Type B pancreatic cell (in vitro differentiated cells): ENCODE measurements around the gene ZSCAN21. TPM values are rescaled to one million over a fixed set of nuclear protein-coding genes. Genes with fewer than 3 reads are reported as not detected.

Experiments used
- DNase-seq: peaks from one replicate; pipeline ENCODE4 v3.0.0; 2021; ENCODE audit warnings: mixed read lengths; ENCODE audit not compliant: unreplicated experiment; ENCODE audit errors: extremely low spot score
- H3K27ac Mint-ChIP-seq: 2 replicates; pipeline ENCODE4 v1.8.0; 2021; ENCODE audit warnings: mild to moderate bottlenecking, mixed read lengths
- H3K27me3 Mint-ChIP-seq: 2 replicates; pipeline ENCODE4 v1.8.0; 2021; ENCODE audit warnings: mixed read lengths
- H3K36me3 Mint-ChIP-seq: 2 replicates; pipeline ENCODE4 v1.8.0; 2021; ENCODE audit warnings: mixed read lengths
- H3K4me1 Mint-ChIP-seq: one replicate; pipeline ENCODE4 v1.8.0; 2021; ENCODE audit warnings: mixed read lengths; ENCODE audit not compliant: unreplicated experiment
- H3K4me3 Mint-ChIP-seq: 2 replicates; pipeline ENCODE4 v1.8.0; 2021; ENCODE audit warnings: mild to moderate bottlenecking, mixed read lengths
- H3K9me3 Mint-ChIP-seq: 2 replicates; pipeline ENCODE4 v1.8.0; 2021; ENCODE audit warnings: mixed read lengths
- CTCF ChIP-seq: fragments of 200-600 bp; sonication (generic); conservative IDR thresholded peaks from 2 replicates; pipeline ENCODE4 v1.5.0; 2021; ENCODE audit warnings: antibody characterized with exemption, mild to moderate bottlenecking
- total RNA-seq: library from RNA; stranded (reverse); gene quantifications from 2 replicates; pipeline ENCODE4 v1.2.1, GENCODE V29; 2021; ENCODE audit warnings: low replicate concordance

The ZSCAN21 gene
- total RNA-seq, 1 donor from 2014 or later, result 16.4 TPM

- H3K4me1 Mint-ChIP-seq, result peaks cover 14% of the 10 kb centered on the region
- H3K36me3 Mint-ChIP-seq, result peaks cover 73% of the 10 kb centered on the region
- no peaks in the 10 kb centered on the region for H3K27me3 Mint-ChIP-seq
- no peak for DNase-seq
- no peak for TF ChIP-seq CTCF
- peaks cover 18% of the 10 kb centered on the region for H3K9me3 Mint-ChIP-seq
- peak overlapping the region; percentile 77 for H3K27ac Mint-ChIP-seq
- H3K4me3 Mint-ChIP-seq, result peak overlapping the region; percentile 75
Measured at GRCh38 chr7:100077205-100077604, 27.6 kb downstream of the ZSCAN21 start.

- no peak for TF ChIP-seq CTCF
- H3K4me3 Mint-ChIP-seq, result peak overlapping the region; percentile 97
- H3K27ac Mint-ChIP-seq, result peak overlapping the region; percentile 65
- H3K4me1 Mint-ChIP-seq, result peaks cover 20% of the 10 kb centered on the region
- peaks cover 54% of the 10 kb centered on the region for H3K36me3 Mint-ChIP-seq
- DNase-seq, result no peak
- peaks cover 14% of the 10 kb centered on the region for H3K9me3 Mint-ChIP-seq
- no peaks in the 10 kb centered on the region for H3K27me3 Mint-ChIP-seq
Measured at GRCh38 chr7:100079024-100079560, 29.5 kb downstream of the ZSCAN21 start.

- peaks cover 9% of the 10 kb centered on the region for H3K9me3 Mint-ChIP-seq
Measured at GRCh38 chr7:100080907-100081534, 31.4 kb downstream of the ZSCAN21 start.

GRCh38 chr7:100081535-100082102, 32.0 kb downstream of the ZSCAN21 start, which contains the start of gene ZNF3:
ZNF3 (minus strand) TSS chr7:100081723; CDS start chr7:100077357, 4,366 bp downstream.
- DNase-seq, result peak; percentile 99
- peaks cover 29% of the 10 kb centered on the region for H3K36me3 Mint-ChIP-seq
- peaks cover 9% of the 10 kb centered on the region for H3K9me3 Mint-ChIP-seq
- peak within 1 kb of the TSS; percentile 90 for H3K27ac Mint-ChIP-seq
- H3K4me3 Mint-ChIP-seq, result peak within 1 kb of the TSS; percentile 97
- H3K4me1 Mint-ChIP-seq, result peaks cover 20% of the 10 kb centered on the region
- H3K27me3 Mint-ChIP-seq, result no peaks in the 10 kb centered on the region
- peak; percentile 98 for TF ChIP-seq CTCF

More at GRCh38 chr7:100080907-100081534, 31.4 kb downstream of the ZSCAN21 start:
- no peak for TF ChIP-seq CTCF
- H3K4me1 Mint-ChIP-seq, result peaks cover 20% of the 10 kb centered on the region
- DNase-seq, result no peak
- peaks cover 35% of the 10 kb centered on the region for H3K36me3 Mint-ChIP-seq
- no peaks in the 10 kb centered on the region for H3K27me3 Mint-ChIP-seq
- H3K4me3 Mint-ChIP-seq, result peak overlapping the region; percentile 97
- H3K27ac Mint-ChIP-seq, result peak overlapping the region; percentile 90

GRCh38 chr7:100082978-100083377, 33.4 kb downstream of the ZSCAN21 start:
- no peaks in the 10 kb centered on the region for H3K27me3 Mint-ChIP-seq
- peak overlapping the region; percentile 97 for H3K4me3 Mint-ChIP-seq
- no peak for TF ChIP-seq CTCF
- peaks cover 24% of the 10 kb centered on the region for H3K4me1 Mint-ChIP-seq
- peak overlapping the region; percentile 90 for H3K27ac Mint-ChIP-seq
- peaks cover 4% of the 10 kb centered on the region for H3K9me3 Mint-ChIP-seq
- H3K36me3 Mint-ChIP-seq, result peaks cover 22% of the 10 kb centered on the region
- DNase-seq, result no peak
